LNCaP clone FGC (cell line): ENCODE measurements around the gene SLC17A7.

Source experiments
- DNase-seq: peaks from one replicate; pipeline ENCODE4 v3.0.0-alpha.2; 2011; ENCODE audit warnings: low read depth
- H3K4me3 ChIP-seq: 2 replicates; pipeline ENCODE4 v1.5.1; 2011; ENCODE audit warnings: mild to moderate bottlenecking, low read depth, low read length, control low read depth
- CTCF ChIP-seq: IDR thresholded peaks from 2 replicates; pipeline ENCODE4 v1.5.1; 2012; ENCODE audit warnings: mild to moderate bottlenecking; ENCODE audit not compliant: control insufficient read depth, insufficient read depth; ENCODE audit errors: extremely low read depth

Gene SLC17A7

GRCh38 chr19:49436381-49437017 lies 4.8 kb downstream of the SLC17A7 start:
- DNase-seq: no peak
- TF ChIP-seq CTCF: no peak
- no peak overlapping the region for H3K4me3 ChIP-seq

GRCh38 chr19:49435670-49436069 lies 5.7 kb downstream of the SLC17A7 start:
- TF ChIP-seq CTCF: no peak
- H3K4me3 ChIP-seq: no peak overlapping the region
- no peak for DNase-seq

GRCh38 chr19:49434907-49435583 lies 6.3 kb downstream of the SLC17A7 start:
- no peak for TF ChIP-seq CTCF
- DNase-seq: no peak
- no peak overlapping the region for H3K4me3 ChIP-seq

GRCh38 chr19:49433240-49433901 lies 8.0 kb downstream of the SLC17A7 start:
- H3K4me3 ChIP-seq: no peak overlapping the region
- DNase-seq: no peak
- no peak for TF ChIP-seq CTCF

- no peak for DNase-seq
- TF ChIP-seq CTCF: no peak
- H3K4me3 ChIP-seq: no peak overlapping the region
Observed at GRCh38 chr19:49432141-49433073, 8.9 kb downstream of the SLC17A7 start.

GRCh38 chr19:49431330-49431749 lies 10.0 kb downstream of the SLC17A7 start:
- no peak for TF ChIP-seq CTCF
- no peak overlapping the region for H3K4me3 ChIP-seq
- no peak for DNase-seq
